Psoas muscle (tissue), 8 donors: ENCODE data around the gene ZIC2. TPM values are rescaled to one million over a fixed set of nuclear protein-coding genes. Genes with fewer than 3 reads are reported as not detected.

ENCODE experiments used
- ATAC-seq, 4 donors: fragments of 200-7000 bp; cut with Tn5 transposase; one replicate each; pipeline ENCODE4 v1.9.1; 2020; ENCODE audit warnings: moderate library complexity in 3 of 4, mild to moderate bottlenecking in 2 of 4
- DNase-seq, 2 donors: peaks; one replicate each; pipeline ENCODE4 v3.0.0-alpha.2; 2020
- H3K27ac ChIP-seq: fragments of 200-600 bp; one replicate; pipeline ENCODE4 v1.8.0; 2022
- H3K27me3 ChIP-seq, 3 donors: fragments of 200-600 bp in 1 of 3; one replicate each; pipeline versions ENCODE4 v1.6.1 to v1.8.0; 2013 to 2022; ENCODE audit warnings: low read length in 2 of 3, mild to moderate bottlenecking in 2 of 3, moderate library complexity in 1 of 3; ENCODE audit not compliant: insufficient read depth in 3 of 3
- H3K36me3 ChIP-seq, 2 donors: fragments of 200-600 bp in 1 of 2; one replicate each; pipeline versions ENCODE4 v1.6.1 to v1.8.0; 2013 to 2022; ENCODE audit warnings: low read depth in 1 of 2, mild to moderate bottlenecking in 1 of 2, moderate library complexity in 1 of 2; ENCODE audit not compliant: insufficient read depth in 1 of 2
- H3K4me1 ChIP-seq: fragments of 200-600 bp; one replicate; pipeline ENCODE4 v1.8.0; 2022
- H3K4me3 ChIP-seq: fragments of 200-600 bp; one replicate; pipeline ENCODE4 v1.8.0; 2022; ENCODE audit warnings: mild to moderate bottlenecking
- H3K9me3 ChIP-seq: fragments of 200-600 bp; one replicate; pipeline ENCODE4 v1.8.0; 2022
- CTCF ChIP-seq: fragments of 200-600 bp; IDR thresholded peaks from one replicate; pipeline ENCODE4 v1.8.0; 2022; ENCODE audit warnings: antibody characterized with exemption
- WGBS, 3 donors: extraction: QIAGEN DNeasy Blood & Tissue Kit; methylation state at CpG; one replicate each; pipeline versions ENCODE4 v1.1.6 to v1.1.7; 2013; 5-methylcytosine and 5-hydroxymethylcytosine counted together
- intact Hi-C, 2 donors: fragments of 100-400 bp; cut with DNase I; formaldehyde crosslinking; loops; one replicate each; pipeline versions ENCODE4 v1.11.0 to v1.14.2; 2022
- polyA plus RNA-seq, 3 donors: library from polyadenylated mRNA; stranded (reverse); fragments of 200-250 nt; gene quantifications; one replicate each; pipeline ENCODE4 v1.2.3, GENCODE V29; 2013
- total RNA-seq, 4 donors: library from RNA; stranded (reverse); fragmentation: NEBNext Ultra II Directional in 2 of 4; extraction: Animal tissue kit (Norgen Biotek cat#: 25700) in 2 of 4; gene quantifications; one replicate each; pipeline versions ENCODE4 v1.2.1 to v1.2.4, GENCODE V29; 2021 to 2023
- donor health status: healthy with polysubstance abuse.
- donor health status: DM: no; HTN: no; CAD: no; lungs with moderate emphysema.
- donor health status: Bipolar disorder and iron deficiency.
- donor health status: healthy.
- donor health status: DM: yes; HTN: yes; CAD: no.
- donor health status: DM: no; HTN: no; CAD: no.
- donor health status: DM: no; HTN: no; CAD: no.
- donor health status: DM: yes; HTN: yes; CAD: no.

ZIC2 gene
- total and polyA plus RNA-seq, 7 donors = 0.01 to 0.06 TPM; not detected in 5

DNA sequence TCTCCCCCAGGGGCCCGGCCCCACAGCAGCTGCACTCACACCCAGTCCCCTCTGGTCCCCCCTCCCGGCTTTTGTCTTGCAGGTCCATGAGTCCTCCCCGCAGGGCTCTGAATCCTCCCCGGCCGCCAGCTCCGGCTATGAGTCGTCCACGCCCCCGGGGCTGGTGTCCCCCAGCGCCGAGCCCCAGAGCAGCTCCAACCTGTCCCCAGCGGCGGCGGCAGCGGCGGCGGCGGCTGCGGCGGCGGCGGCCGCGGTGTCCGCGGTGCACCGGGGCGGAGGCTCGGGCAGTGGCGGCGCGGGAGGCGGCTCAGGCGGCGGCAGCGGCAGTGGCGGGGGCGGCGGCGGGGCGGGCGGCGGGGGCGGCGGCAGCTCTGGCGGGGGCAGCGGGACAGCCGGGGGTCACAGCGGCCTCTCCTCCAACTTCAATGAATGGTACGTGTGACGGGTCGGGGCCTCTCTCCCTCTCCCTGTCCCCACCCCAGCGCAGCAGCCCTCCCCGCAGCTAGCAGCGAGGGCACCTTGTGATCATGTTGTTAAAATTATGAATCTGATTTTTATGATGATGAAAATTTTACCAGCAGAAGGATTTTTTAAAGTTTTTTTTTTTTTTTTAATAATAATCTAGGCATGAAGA, 3.8 kb downstream of the ZIC2 start:
- Histone ChIP-seq H3K9me3 (no peaks in the 10 kb centered on the region), H3K27me3 (peaks cover 0 to 98% (median 62%) of the 10 kb centered on the region in 3 donors), H3K36me3 (no peaks in the 10 kb centered on the region), H3K4me1 (peaks cover 2% of the 10 kb centered on the region), H3K4me3 (no peak overlapping the region), H3K27ac (no peak overlapping the region)
- no peak for TF ChIP-seq CTCF
- ATAC-seq (no peak), DNase-seq (no peak)
- intact Hi-C loops = no loop called here
- WGBS, 3 donors = 4 to 6% (median 5%) methylated on average over 11 to 46 of the region's 55 CpGs

- intact Hi-C loops = no loop called here
- no peak for ATAC-seq
Observed at GRCh38 chr13:99985886-99986527, 4.4 kb downstream of the ZIC2 start.

DNA sequence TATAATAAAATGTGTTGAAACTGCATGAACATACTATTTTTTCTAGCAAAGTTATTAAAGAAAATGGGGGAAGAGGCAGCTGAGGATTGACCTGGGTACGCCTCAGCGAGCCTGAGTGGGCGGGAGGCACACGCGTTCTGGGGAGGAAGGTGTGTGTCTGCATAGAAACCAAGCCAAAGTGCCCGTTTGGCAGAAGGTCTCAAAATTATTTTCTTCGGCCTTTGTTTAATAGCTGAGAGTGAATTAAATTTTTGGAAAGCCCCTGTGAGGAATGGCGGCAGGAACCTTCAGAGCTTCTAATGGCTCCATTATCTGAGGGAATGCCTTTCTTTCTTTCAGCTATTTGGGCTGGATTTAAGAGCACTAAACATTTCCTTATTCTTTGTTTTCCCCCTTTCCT, 5.2 kb downstream of the ZIC2 start:
- 26 to 43% (median 41%) methylated on average over 8 of the region's 8 CpGs for WGBS, 3 donors
- no peak overlapping the region for H3K27ac ChIP-seq
- no peak for TF ChIP-seq CTCF

More at GRCh38 chr13:99985886-99986527, 4.4 kb downstream of the ZIC2 start:
- Histone ChIP-seq H3K4me1 (peaks cover 2% of the 10 kb centered on the region), H3K4me3 (no peak overlapping the region), H3K27me3 (peaks cover 0 to 98% (median 66%) of the 10 kb centered on the region in 3 donors), H3K9me3 (no peaks in the 10 kb centered on the region), H3K36me3 (no peaks in the 10 kb centered on the region), H3K27ac (no peak overlapping the region)
- TF ChIP-seq CTCF = no peak
- DNase-seq = no peak
- 29 to 33% (median 32%) methylated on average over 15 of the region's 15 CpGs for WGBS, 3 donors

DNA sequence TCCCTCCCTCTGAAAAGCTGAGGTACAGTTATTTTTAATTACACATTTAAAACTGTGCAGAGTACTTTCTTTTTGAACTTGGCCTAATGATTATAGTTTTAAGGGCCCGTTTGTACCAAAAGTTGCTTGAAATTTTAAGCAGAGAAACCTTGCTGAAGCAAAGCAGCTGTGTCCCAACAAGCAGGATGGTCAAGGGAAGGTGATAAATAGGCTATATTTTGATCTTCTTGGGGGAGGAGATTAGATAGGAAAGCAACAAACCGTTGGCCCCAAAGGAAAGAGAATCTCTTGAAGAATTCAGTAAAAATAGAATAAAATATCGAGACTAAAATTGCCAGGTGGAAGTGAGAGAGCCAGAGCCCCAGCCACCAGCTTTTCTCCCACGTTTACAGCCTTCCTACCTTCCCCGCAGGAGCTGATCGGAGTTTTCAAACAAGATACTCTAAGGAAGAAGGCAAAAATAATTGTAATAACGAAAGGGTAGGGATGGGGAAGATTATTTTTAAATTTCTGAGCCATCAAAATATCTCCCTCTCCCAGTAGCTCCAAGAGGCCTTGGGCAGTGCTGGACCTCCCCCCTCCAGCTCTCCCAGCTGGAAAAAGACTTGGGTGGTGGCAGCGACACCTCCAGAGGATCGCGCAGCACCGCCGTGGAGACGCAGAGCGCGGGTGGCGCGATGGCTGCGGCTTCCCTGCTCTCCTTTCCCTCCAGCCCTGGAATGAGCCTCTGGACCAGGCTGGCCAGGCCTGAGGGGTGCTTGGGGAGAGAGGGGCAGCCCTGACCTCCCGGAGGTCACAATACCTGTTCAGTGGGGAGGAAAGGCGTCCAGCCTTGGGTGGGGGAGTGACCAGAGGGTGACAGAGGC, 5.8 kb downstream of the ZIC2 start:
- intact Hi-C loops = no loop called here
- Histone ChIP-seq H3K27me3 (peaks cover 0 to 98% (median 69%) of the 10 kb centered on the region in 3 donors), H3K4me3 (no peak overlapping the region), H3K36me3 (no peaks in the 10 kb centered on the region), H3K4me1 (peaks cover under 1% of the 10 kb centered on the region), H3K27ac (no peak overlapping the region), H3K9me3 (no peaks in the 10 kb centered on the region)
- ATAC-seq (no peak), DNase-seq (no peak)
- no peak for TF ChIP-seq CTCF
- 18 to 26% (median 23%) methylated on average over 19 to 20 of the region's 20 CpGs for WGBS, 3 donors

More for the DNA sequence above, 5.2 kb downstream of the ZIC2 start:
- intact Hi-C loops = no loop called here
- no peaks in the 10 kb centered on the region for H3K9me3 ChIP-seq
- peaks cover 0 to 98% (median 71%) of the 10 kb centered on the region in 3 donors for H3K27me3 ChIP-seq
- H3K36me3 ChIP-seq = no peaks in the 10 kb centered on the region
- H3K4me3 ChIP-seq = no peak overlapping the region
- peaks cover 2% of the 10 kb centered on the region for H3K4me1 ChIP-seq
- DNase-seq (no peak), ATAC-seq (no peak)
